ENCODE measurements around the gene MSRB1.
"Not testable (repeated sequence)": the region's sequence is repeated elsewhere in the genome, so short reads cannot be mapped to it uniquely, and the experiment has no call there.

MSRB1 gene

DNA sequence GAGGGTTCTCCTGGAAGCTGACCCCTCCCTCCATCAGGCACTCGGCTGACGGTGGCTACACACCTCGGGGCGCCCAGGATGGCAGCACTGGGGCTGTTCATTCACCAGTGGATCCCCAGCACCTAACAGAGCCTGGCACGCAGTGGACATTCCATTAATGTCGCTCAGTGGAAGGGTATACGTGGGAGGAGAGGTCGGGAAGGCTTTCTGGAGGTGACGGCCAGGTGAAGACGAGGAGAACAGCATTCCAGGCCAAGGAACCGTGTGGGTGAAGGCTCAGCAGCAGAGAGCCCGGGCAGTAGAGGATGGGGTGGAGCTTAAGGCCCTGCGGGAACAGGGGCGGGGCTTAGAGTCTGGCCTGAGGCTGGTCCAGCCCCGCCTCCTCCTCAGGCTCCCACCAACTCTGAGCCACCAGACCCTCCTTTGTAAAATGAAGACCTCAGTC, 22.2 kb downstream of the MSRB1 start:
- H3K4me1 ChIP-seq (ENCODE audit: low read depth, poor library complexity, severe bottlenecking), result no peaks in the 10 kb centered on the region
- peak overlapping the region; percentile 27; the same call in 1 of the 2 replicates for H2AFZ ChIP-seq (ENCODE audit: low read depth)
- peaks cover 92% of the 10 kb centered on the region for H3K27me3 ChIP-seq (ENCODE audit: insufficient read depth, low read depth)
- no peaks in the 10 kb centered on the region for H3K79me2 ChIP-seq (ENCODE audit: insufficient read depth, low read depth)
- TF ChIP-seq, protein P1, sequence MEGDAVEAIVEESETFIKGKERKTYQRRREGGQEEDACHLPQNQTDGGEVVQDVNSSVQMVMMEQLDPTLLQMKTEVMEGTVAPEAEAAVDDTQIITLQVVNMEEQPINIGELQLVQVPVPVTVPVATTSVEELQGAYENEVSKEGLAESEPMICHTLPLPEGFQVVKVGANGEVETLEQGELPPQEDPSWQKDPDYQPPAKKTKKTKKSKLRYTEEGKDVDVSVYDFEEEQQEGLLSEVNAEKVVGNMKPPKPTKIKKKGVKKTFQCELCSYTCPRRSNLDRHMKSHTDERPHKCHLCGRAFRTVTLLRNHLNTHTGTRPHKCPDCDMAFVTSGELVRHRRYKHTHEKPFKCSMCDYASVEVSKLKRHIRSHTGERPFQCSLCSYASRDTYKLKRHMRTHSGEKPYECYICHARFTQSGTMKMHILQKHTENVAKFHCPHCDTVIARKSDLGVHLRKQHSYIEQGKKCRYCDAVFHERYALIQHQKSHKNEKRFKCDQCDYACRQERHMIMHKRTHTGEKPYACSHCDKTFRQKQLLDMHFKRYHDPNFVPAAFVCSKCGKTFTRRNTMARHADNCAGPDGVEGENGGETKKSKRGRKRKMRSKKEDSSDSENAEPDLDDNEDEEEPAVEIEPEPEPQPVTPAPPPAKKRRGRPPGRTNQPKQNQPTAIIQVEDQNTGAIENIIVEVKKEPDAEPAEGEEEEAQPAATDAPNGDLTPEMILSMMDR (conservative IDR thresholded peaks at IDR 0.05; ENCODE audit: low read depth, low read length), result no peak
- no peaks in the 10 kb centered on the region for H4K20me1 ChIP-seq (ENCODE audit: insufficient read depth)
- H3K4me3 ChIP-seq (IDR thresholded peaks at IDR 0.05; ENCODE audit: insufficient read depth, low read depth, low read length), result no peak overlapping the region
- no peak overlapping the region for H3K9ac ChIP-seq
- peak overlapping the region; percentile 8; the same call in 1 of the 2 replicates for H3K4me2 ChIP-seq
- no peaks in the 10 kb centered on the region for H3K36me3 ChIP-seq (ENCODE audit: insufficient read depth)
- no peak overlapping the region for H3K27ac ChIP-seq

DNA sequence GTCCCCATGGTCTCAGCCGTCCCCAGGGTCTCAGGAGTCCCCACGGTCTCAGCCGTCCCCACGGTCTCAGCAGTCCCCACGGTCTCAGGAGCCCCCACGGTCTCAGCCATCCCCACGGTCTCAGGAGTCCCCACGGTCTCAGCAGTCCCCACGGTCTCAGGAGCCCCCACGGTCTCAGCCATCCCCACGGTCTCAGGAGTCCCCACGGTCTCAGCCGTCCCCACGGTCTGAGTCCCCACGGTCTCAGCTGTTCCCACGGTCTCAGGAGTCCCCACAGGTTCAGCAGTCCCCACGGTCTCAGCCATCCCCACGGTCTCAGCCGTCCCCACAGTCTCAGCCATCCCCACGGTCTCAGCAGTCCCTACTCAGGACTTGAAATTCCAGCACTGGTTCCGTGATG, 22.9 kb downstream of the MSRB1 start:
- not testable (repeated sequence) for H3K9ac ChIP-seq; H3K4me3 ChIP-seq (IDR thresholded peaks at IDR 0.05; ENCODE audit: insufficient read depth, low read depth, low read length); H3K4me1 ChIP-seq (ENCODE audit: low read depth, poor library complexity, severe bottlenecking); H4K20me1 ChIP-seq (ENCODE audit: insufficient read depth); H3K4me2 ChIP-seq; H3K27ac ChIP-seq; H3K79me2 ChIP-seq (ENCODE audit: insufficient read depth, low read depth); H2AFZ ChIP-seq (ENCODE audit: low read depth); H3K36me3 ChIP-seq (ENCODE audit: insufficient read depth)
- H3K27me3 ChIP-seq (ENCODE audit: insufficient read depth, low read depth), result peaks cover 94% of the 10 kb centered on the region

DNA sequence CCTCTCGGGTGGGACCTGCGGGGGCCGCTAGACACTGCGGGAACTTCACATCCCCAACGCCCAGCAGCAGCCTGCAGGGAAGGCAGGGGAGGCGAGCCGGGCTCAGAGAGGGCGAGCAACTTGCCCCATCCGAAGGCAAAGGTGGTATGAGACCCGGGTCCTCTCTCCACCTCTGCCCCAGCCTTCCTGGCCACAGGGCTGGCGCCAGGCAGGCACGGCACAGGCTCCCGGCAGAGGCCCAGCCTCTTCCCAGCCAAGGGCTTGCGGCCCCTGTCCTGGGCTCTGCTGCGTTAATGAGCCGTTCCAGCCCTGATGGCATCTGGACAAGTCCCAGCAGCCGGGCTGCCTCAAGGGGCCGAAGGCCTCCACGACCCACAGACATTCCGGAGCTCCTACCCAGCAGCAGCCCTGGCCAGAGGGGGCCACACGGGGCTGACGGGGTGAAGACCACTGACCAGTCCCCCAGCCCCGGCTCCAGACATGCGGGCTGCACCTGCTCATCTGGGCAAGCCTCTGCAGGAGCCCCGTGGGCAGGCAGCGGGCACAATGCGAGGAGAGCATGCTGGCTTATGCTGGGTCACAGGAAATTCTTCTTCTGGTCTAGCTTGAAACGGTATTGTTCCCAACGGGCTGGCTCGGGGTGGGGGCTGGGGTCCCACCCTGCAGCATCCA, 23.5 kb downstream of the MSRB1 start:
- Histone ChIP-seq H4K20me1 (ENCODE audit: insufficient read depth) (no peaks in the 10 kb centered on the region), H2AFZ (ENCODE audit: low read depth) (no peak overlapping the region), H3K4me1 (ENCODE audit: low read depth, poor library complexity, severe bottlenecking) (no peaks in the 10 kb centered on the region), H3K9ac (no peak overlapping the region), H3K4me3 (IDR thresholded peaks at IDR 0.05; ENCODE audit: insufficient read depth, low read depth, low read length) (no peak overlapping the region), H3K27ac (no peak overlapping the region), H3K27me3 (ENCODE audit: insufficient read depth, low read depth) (peaks cover 94% of the 10 kb centered on the region), H3K36me3 (ENCODE audit: insufficient read depth) (no peaks in the 10 kb centered on the region), H3K4me2 (no peak overlapping the region), H3K79me2 (ENCODE audit: insufficient read depth, low read depth) (no peaks in the 10 kb centered on the region)
- TF ChIP-seq, protein P1 (conservative IDR thresholded peaks at IDR 0.05; ENCODE audit: low read depth, low read length), result no peak

DNA sequence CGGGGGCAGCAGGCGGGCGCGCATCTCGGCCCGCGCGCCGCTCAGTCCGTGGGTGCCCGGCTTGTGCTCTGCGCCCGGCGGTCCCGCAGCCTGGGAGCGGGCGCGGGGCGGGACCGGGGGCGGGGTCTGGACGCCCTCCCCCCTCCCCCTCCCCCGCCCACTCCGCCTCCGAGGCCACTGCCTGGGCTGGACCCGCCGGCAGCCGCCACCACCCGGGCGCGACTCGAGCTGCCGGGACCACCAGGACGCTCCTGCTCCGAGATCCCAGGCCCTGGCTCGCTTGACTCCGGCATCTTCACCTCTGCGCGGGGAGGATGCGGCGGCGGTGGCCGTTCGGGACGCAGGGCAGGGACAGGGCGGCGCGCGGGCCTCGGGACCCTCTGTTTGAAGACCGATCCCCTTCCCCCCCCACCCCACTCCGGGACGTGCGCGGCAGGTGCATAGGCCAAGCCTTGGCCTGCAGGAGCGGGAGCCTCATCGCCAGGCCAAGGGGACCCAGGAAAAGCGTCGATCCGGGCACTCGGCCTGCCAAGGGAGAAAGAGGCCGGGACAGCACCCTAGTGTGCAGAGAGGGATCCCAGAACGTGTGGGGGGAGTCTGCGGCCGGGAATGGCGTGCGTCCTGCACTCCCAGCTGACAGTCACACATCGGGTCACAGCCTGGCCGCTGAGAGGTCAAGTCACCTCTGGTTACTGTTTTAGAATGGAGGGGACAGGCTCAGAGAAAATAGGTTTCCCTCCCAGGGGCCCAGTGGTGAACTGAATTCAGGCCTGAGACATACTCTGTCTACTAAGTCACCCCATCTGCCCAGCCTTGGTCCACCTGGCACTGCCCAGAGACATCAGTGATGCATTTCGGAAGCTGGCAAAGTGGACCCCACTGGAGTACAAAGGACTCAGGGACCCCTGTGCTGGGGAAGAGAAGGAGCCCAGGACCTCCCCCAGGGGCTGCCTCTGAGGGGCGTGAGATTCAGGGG, 24.4 kb downstream of the MSRB1 start, which contains the start of gene HS3ST6:
TSS of gene HS3ST6 (minus strand) at position 65 of the 976 bp plus-strand sequence. CDS start 92 bp downstream, outside the sequence.
- TF ChIP-seq, protein P1 (conservative IDR thresholded peaks at IDR 0.05; ENCODE audit: low read depth, low read length), result no peak
- no peak within 1 kb of the TSS for H3K9ac ChIP-seq

More for the DNA sequence above, 24.4 kb downstream of the MSRB1 start, which contains the start of gene HS3ST6:
- Histone ChIP-seq H3K4me3 (IDR thresholded peaks at IDR 0.05; ENCODE audit: insufficient read depth, low read depth, low read length) (no peak within 1 kb of the TSS), H3K79me2 (ENCODE audit: insufficient read depth, low read depth) (no peaks in the 10 kb centered on the region), H3K4me1 (ENCODE audit: low read depth, poor library complexity, severe bottlenecking) (no peaks in the 10 kb centered on the region), H3K27me3 (ENCODE audit: insufficient read depth, low read depth) (peaks cover 94% of the 10 kb centered on the region), H3K4me2 (no peak within 1 kb of the TSS), H3K27ac (no peak within 1 kb of the TSS), H2AFZ (ENCODE audit: low read depth) (no peak within 1 kb of the TSS), H3K36me3 (ENCODE audit: insufficient read depth) (no peaks in the 10 kb centered on the region), H4K20me1 (ENCODE audit: insufficient read depth) (no peaks in the 10 kb centered on the region)
